Panc1 (cell line): ENCODE data around the gene ADGRV1. TPM values are rescaled to one million over a fixed set of nuclear protein-coding genes. Genes with fewer than 3 reads are reported as not detected.

Experiments used
- ATAC-seq: fragments of 200-7000 bp; cut with Tn5 transposase; 2 replicates; pipeline ENCODE4 v1.9.1; 2020; ENCODE audit warnings: mild to moderate bottlenecking, moderate library complexity
- BruUV-seq: library from RNA; stranded (reverse); fragments of 400-500 nt; replicated peaks from 2 replicates; lab custom pipeline; 2021; lab: Mats Ljungman, UMichigan
- CTCF ChIA-PET: fragments of 300-600 bp; sonication (Branson Sonifier 250); formaldehyde crosslinking; loops from one replicate; lab custom pipeline; 2022; ENCODE audit warnings: antibody characterized with exemption; lab: Charles Lee
- POLR2A ChIA-PET: fragments of 300-600 bp; sonication (Branson Sonifier 250); formaldehyde crosslinking; loops from one replicate; lab custom pipeline; 2022; ENCODE audit warnings: antibody characterized with exemption; lab: Charles Lee
- DNase-seq: peaks from one replicate; pipeline ENCODE4 v3.0.0-alpha.2; 2010; ENCODE audit warnings: low read depth, low spot score
- H3K27ac ChIP-seq: 2 replicates; pipeline ENCODE4 v1.5.1; 2011; ENCODE audit warnings: mild to moderate bottlenecking, low read length, inconsistent platforms
- H3K27me3 ChIP-seq: fragments of 200-500 bp; sonication (Bioruptor generic); 2 replicates; pipeline ENCODE4 v1.6.0; 2014; ENCODE audit warnings: low read length, inconsistent platforms; ENCODE audit not compliant: control insufficient read depth, insufficient read depth
- H3K36me3 ChIP-seq: fragments of 200-500 bp; sonication (Bioruptor generic); 2 replicates; pipeline ENCODE4 v1.5.1; 2014; ENCODE audit warnings: inconsistent platforms, mild to moderate bottlenecking, low read length, moderate library complexity; ENCODE audit not compliant: control insufficient read depth, insufficient read depth
- H3K4me1 ChIP-seq: 2 replicates; pipeline ENCODE4 v1.5.1; 2011; ENCODE audit warnings: inconsistent platforms, mild to moderate bottlenecking, low read length, moderate library complexity; ENCODE audit not compliant: control insufficient read depth, insufficient read depth
- H3K4me3 ChIP-seq, 2 experiments: 2 replicates each; pipeline ENCODE4 v1.5.1; 2011 to 2012; ENCODE audit warnings: low read depth in 2 of 2, low read length in 2 of 2, mild to moderate bottlenecking in 2 of 2, inconsistent platforms in 1 of 2, moderate library complexity in 1 of 2
- H3K9me3 ChIP-seq: fragments of 200-500 bp; sonication (Bioruptor generic); 2 replicates; pipeline ENCODE4 v1.5.1; 2014; ENCODE audit warnings: low read depth, mild to moderate bottlenecking, inconsistent platforms, low read length, moderate library complexity; ENCODE audit not compliant: control insufficient read depth, insufficient read depth
- POLR2AphosphoS5 ChIP-seq: IDR thresholded peaks from 2 replicates; pipeline ENCODE4 v1.6.1; 2012; ENCODE audit warnings: mild to moderate bottlenecking, low read depth, low read length, moderate library complexity
- SIN3A ChIP-seq: IDR thresholded peaks from 2 replicates; pipeline ENCODE4 v1.6.1; 2012; ENCODE audit warnings: low read depth, mild to moderate bottlenecking, low read length, moderate library complexity, borderline replicate concordance; ENCODE audit not compliant: insufficient read depth
- TCF7L2 ChIP-seq: IDR thresholded peaks from 2 replicates; pipeline ENCODE4 v1.6.1; 2011; ENCODE audit warnings: mild to moderate bottlenecking, low read depth, low read length, inconsistent platforms
- in situ Hi-C: cut with HindIII; loops from 2 replicates; pipeline ENCODE4 v1.10.0; 2016; ENCODE audit warnings: low sequenced_read_pairs, low pct_unique_long_range_greater_than_20kb
- intact Hi-C: fragments of 100-400 bp; cut with micrococcal nuclease; formaldehyde crosslinking; loops from one replicate; pipeline ENCODE4 v1.10.0; 2022; ENCODE audit not compliant: unreplicated experiment
- total RNA-seq: library from RNA; stranded (reverse); gene quantifications from one replicate; pipeline ENCODE4 v1.2.1, GENCODE V29; 2021; ENCODE audit not compliant: unreplicated experiment
- TF ChIP-seq, protein P1 (sequence below): fragments of 450-650 bp; IDR thresholded peaks from 2 replicates; pipeline ENCODE4 v1.5.1; 2017; ENCODE audit warnings: mild to moderate bottlenecking
- TF ChIP-seq, protein P2 (sequence below), 2 experiments: IDR thresholded peaks; 2 replicates each; pipeline ENCODE4 v1.6.1; 2011 to 2012; ENCODE audit warnings: low read depth in 2 of 2, control low read depth in 1 of 2, low read length in 1 of 2, mild to moderate bottlenecking in 1 of 2, moderate library complexity in 1 of 2; ENCODE audit not compliant: insufficient read depth in 1 of 2

ADGRV1 gene
- total RNA-seq, 1 experiment from 2014 or later: 0.49 TPM

DNA sequence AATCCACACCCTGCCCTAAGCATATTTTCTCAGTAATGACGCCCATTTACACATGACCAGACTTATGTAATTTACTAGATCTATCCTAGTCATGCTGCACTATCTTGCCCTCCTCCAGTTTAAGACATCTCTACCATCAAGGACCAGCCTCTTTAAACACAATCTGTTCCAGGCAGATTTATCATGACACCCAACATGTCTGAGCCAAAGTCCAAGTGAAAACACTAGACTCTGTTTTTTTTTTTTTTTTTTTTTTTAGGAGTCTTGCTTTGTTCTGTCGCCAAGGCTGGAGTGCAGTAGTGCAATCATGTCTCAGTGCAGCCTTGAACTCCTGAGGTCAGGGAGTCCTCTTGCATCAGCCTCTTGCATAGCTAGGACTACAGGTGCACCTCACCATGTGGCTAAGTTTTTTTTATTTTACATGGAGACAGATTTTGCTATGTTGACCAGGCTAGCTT, 469.9 kb downstream of the ADGRV1 start:
- no peaks in the 10 kb centered on the region for H3K27me3 ChIP-seq
- ChIA-PET POLR2A (no interaction called here), CTCF (no interaction called here)
- no TSS peak for BruUV-seq
- H3K9me3 ChIP-seq: no peaks in the 10 kb centered on the region
- DNase-seq (no peak), ATAC-seq (no peak)
- H3K4me3 ChIP-seq: no peak overlapping the region
- H3K4me1 ChIP-seq: peaks cover 8% of the 10 kb centered on the region; the same call in 1 of the 2 replicates
- no peak overlapping the region; the same call in 1 of the 2 replicates for H3K27ac ChIP-seq
- TF ChIP-seq TCF7L2 (no peak), POLR2AphosphoS5 (no peak), SIN3A (no peak)
- TF ChIP-seq, protein P1, sequence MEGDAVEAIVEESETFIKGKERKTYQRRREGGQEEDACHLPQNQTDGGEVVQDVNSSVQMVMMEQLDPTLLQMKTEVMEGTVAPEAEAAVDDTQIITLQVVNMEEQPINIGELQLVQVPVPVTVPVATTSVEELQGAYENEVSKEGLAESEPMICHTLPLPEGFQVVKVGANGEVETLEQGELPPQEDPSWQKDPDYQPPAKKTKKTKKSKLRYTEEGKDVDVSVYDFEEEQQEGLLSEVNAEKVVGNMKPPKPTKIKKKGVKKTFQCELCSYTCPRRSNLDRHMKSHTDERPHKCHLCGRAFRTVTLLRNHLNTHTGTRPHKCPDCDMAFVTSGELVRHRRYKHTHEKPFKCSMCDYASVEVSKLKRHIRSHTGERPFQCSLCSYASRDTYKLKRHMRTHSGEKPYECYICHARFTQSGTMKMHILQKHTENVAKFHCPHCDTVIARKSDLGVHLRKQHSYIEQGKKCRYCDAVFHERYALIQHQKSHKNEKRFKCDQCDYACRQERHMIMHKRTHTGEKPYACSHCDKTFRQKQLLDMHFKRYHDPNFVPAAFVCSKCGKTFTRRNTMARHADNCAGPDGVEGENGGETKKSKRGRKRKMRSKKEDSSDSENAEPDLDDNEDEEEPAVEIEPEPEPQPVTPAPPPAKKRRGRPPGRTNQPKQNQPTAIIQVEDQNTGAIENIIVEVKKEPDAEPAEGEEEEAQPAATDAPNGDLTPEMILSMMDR: no peak
- TF ChIP-seq, protein P2, sequence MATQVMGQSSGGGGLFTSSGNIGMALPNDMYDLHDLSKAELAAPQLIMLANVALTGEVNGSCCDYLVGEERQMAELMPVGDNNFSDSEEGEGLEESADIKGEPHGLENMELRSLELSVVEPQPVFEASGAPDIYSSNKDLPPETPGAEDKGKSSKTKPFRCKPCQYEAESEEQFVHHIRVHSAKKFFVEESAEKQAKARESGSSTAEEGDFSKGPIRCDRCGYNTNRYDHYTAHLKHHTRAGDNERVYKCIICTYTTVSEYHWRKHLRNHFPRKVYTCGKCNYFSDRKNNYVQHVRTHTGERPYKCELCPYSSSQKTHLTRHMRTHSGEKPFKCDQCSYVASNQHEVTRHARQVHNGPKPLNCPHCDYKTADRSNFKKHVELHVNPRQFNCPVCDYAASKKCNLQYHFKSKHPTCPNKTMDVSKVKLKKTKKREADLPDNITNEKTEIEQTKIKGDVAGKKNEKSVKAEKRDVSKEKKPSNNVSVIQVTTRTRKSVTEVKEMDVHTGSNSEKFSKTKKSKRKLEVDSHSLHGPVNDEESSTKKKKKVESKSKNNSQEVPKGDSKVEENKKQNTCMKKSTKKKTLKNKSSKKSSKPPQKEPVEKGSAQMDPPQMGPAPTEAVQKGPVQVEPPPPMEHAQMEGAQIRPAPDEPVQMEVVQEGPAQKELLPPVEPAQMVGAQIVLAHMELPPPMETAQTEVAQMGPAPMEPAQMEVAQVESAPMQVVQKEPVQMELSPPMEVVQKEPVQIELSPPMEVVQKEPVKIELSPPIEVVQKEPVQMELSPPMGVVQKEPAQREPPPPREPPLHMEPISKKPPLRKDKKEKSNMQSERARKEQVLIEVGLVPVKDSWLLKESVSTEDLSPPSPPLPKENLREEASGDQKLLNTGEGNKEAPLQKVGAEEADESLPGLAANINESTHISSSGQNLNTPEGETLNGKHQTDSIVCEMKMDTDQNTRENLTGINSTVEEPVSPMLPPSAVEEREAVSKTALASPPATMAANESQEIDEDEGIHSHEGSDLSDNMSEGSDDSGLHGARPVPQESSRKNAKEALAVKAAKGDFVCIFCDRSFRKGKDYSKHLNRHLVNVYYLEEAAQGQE (IDR thresholded peaks at IDR 0.05; ENCODE audit: insufficient read depth in 1 of 2, low read depth in 2 of 2, low read length in 1 of 2): no peak
- H3K36me3 ChIP-seq: no peaks in the 10 kb centered on the region
- in situ Hi-C loops: no loop called here
- intact Hi-C loops: no loop called here

DNA sequence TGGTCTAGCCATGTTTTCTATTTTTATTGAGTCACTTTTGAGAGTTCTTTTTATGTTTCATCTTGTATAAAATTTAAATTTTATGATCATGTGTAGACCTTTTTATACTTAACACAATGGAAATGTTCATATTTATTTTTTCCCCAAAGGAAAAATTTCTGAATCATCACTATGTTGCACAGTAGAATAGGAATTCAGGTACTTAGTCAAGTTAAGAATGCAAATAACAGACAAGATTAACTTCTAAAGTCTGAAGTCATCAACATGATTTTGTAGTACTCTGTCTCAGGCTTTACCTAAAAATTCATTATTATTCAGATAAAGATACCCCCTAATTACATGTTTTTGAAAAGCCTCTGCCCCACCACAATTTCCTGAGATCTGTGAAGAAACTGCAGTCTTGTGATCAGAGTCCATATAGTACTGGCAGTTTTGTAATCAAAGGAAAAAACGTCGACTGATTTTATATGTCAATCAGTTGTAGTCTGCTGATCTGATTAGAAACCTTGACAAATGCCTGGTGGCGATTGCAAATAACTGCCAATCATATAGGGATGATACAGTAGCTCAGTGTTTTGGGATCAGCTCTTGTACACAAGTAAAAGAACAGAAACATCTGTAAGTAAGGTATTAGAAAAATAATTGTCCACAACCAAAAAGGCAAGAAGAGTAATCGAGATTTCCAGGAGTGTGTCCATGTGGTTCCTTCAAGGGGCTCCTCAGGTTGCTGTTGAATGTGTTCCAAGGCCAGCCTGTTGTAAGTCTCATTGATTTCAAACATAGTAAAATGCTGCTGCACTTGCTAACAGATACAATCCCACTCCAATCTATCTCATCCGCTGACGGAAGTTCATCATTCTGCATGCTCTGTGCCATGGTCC, 472.2 kb downstream of the ADGRV1 start:
- TF ChIP-seq, protein P1: no peak
- TF ChIP-seq SIN3A: no peak
- TF ChIP-seq, protein P2 (IDR thresholded peaks at IDR 0.05; ENCODE audit: insufficient read depth in 1 of 2, low read depth in 2 of 2, low read length in 1 of 2): no peak
- no peak for TF ChIP-seq TCF7L2
- TF ChIP-seq POLR2AphosphoS5: no peak
- H3K27me3 ChIP-seq: no peaks in the 10 kb centered on the region
- no peak for DNase-seq
- intact Hi-C loops (no loop called here), in situ Hi-C loops (no loop called here)
- H3K4me3 ChIP-seq: no peak overlapping the region
- no TSS peak for BruUV-seq
- ChIA-PET POLR2A (no interaction called here), CTCF (no interaction called here)
- H3K4me1 ChIP-seq: peaks cover 8% of the 10 kb centered on the region; the same call in 1 of the 2 replicates
- H3K9me3 ChIP-seq: no peaks in the 10 kb centered on the region
- H3K36me3 ChIP-seq: no peaks in the 10 kb centered on the region
- no peak overlapping the region for H3K27ac ChIP-seq
- ATAC-seq: no peak
